Smooth muscle cell of the brain vasculature (primary cell): ENCODE data around the gene CCDC40.

Source experiments
- DNase-seq: peaks from one replicate; pipeline ENCODE4 v3.0.0-alpha.2; 2012; ENCODE audit warnings: low read depth, low spot score

Gene CCDC40

DNA sequence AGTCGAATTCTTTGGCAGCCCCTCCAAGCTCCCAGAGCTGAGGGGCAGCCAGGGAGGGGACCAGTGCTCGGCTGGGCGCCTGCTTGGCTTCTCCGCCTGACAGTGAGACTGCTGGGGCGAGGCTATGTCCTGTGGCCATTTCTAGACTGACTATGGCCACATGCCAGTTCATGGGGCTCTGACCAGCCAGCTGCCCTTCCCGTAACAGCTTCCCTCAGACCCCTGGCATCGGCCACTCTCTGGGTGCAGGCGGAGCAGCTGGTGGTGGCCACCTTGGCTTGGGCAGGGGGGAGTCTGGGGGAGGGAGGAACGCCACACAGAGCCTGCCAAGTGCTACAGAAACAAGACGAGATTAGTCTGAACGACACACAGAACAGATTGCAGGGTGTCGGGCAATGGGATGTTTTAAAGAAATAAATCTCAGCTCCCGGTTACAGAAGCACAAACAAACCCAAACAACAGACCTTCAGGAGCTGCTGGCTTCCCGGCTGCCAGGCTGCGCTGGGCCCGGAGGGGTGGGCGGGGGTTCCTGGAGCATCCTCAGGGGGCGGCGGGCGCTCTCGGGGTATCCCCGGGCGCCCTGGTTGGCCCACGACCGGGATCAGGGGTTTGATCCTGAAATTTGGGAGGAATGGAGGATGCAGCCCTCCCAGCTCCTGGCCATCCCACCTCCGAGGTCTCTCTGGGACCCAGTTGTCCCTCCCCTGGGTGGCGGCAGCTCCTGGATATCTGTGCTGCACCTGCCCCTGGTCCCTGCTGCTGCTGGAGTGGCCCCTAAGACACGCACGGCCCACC is 35.3 kb upstream of the CCDC40 start:
- DNase-seq: no peak

DNA sequence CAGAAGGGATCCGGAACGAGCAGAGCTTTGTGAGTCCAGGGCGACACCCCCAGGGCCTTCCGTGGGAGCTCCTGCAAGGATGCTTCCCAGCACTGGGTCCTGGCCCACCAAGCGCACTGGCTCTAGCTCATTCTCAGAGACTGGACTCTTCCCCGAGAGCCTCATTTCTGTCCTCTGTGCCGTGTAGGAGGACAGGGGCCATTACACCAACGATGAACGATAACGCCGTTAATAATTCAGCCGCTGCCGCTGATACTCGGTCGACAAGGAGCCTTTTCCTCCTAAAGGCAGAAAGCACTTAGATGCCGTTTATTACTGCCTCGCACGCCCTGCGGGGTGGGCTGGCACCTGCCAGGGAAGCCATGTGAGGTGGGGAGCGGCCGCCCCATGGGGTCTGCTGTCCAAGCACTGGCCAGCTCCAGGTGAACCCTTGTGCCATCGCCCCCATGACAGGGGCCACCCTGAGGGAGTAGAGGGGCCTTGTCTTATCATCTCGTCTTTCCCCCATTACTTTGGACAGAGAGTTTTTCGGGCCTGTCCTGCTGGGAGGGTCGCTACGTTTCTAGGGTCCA is 34.3 kb upstream of the CCDC40 start:
- no peak for DNase-seq

DNA sequence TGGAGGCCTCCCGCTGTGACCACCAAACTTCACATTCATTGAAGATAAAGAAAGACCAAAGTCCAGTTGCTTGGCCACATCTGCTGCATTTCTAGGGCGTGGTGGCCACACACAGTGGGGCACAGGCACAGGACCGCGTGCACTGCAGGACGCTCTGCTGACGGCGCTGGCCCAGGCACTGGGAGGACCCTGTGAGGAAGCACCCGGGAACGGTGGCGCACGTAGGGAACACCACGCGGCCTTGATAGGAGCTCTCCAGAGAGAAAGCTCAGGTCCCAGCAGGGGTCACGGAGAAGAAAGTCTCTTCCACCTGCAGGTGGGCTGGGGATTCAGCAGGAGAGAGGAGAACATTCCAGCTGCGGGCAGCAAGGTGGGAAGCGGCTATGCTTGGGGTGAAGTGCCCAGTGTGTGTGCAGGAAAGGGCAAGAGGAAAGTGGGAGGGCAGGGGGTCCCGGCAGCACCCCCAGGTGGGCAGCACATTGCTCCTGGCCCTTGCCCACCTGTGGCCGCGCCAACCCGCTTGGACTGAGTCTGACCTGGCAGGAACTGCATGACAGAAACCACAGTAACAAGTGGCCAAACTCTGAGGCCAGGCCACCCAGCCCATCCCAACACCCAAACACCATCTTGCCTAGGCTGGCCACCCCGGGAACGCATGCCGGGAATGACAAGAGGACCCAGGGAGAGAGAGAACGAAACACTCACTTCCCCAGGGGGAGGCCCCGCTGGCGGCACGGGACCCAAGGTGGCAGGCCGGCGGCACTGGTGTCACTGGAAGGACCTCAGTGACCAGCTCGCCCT is 33.6 kb upstream of the CCDC40 start:
- DNase-seq: no peak

DNA sequence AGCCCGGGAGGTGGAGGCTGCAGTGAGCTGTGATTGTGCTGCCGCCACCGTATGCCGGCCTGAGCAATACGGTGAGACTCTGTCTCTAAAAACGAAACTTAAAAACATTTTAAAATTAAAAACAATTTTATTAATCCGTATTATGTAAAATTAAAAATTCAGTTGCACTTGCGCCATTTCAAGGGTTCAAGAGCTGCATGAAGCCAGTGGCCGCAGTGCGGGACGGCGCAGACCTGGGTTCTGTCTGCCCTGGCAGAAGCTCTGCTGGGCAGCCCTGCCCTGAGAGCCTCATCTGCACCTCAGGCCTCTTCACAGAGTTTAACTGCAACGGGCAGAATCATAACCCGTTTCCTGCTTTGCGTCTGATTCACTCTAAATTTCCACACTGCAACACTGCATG is 32.5 kb upstream of the CCDC40 start:
- DNase-seq: no peak

DNA sequence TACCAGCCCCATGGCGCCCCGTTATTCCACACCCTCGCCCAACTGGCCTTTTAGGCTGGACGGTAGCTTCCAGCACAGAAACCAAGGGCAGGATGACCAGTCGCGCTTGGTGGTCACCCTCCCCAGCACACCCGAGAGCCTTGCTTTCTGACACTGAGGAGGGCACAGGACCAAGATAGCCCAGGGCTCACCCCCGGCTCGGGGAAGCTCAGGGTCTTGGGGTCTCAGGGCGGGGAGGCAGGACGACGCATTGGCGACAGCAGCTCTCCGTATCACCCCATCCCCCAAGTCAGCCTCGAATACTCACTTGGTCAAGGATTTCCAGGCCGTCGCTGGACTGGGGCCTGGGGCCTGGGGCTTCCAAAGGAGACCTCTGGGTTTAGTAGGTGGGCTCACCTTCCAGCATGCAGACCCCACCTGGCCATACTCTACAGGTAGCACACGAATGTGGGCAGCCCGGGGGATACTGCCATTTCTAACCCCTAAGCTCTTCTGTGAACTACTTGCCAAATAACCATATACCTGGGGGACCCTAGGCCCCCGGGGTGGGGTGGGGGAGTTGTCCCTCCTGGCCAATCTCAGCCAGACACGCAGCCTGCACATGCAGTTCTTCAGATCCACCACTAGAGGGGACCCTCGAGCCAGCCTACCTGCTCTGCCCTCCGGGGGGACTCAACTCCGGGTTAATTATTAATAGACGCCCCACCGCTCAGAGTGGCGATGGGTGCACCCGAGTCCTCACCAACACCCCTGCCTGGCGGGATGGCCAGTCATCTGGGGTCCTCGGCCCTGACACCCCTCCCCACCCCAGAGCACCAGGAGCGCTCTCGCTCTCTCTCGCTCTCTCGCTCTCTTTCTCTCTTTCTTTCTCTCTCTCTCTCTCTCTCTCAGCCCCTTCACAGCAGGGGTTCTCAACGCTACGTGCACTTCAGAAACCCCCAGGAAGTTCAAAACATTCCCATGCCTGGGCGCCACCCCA is 30.8 kb upstream of the CCDC40 start:
- DNase-seq: no peak

DNA sequence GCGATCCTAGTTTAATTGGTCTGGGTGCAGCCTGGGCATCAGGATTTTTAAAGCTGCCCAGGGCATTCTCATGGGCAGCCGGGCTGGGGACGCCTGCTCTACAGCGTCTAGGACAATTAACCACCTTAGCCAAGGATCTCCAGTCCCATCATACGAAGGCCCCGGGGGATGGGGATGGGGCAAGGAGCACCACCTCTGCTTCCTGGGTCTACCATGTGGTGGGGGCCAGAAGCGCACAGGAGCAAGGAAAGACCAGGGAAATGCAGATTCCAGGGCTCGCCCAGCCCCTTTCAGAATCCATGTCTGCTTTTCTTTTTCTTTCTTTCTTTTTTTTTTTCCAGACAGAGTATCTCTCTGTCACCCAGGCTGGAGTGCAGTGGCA is 30.1 kb upstream of the CCDC40 start:
- no peak for DNase-seq

DNA sequence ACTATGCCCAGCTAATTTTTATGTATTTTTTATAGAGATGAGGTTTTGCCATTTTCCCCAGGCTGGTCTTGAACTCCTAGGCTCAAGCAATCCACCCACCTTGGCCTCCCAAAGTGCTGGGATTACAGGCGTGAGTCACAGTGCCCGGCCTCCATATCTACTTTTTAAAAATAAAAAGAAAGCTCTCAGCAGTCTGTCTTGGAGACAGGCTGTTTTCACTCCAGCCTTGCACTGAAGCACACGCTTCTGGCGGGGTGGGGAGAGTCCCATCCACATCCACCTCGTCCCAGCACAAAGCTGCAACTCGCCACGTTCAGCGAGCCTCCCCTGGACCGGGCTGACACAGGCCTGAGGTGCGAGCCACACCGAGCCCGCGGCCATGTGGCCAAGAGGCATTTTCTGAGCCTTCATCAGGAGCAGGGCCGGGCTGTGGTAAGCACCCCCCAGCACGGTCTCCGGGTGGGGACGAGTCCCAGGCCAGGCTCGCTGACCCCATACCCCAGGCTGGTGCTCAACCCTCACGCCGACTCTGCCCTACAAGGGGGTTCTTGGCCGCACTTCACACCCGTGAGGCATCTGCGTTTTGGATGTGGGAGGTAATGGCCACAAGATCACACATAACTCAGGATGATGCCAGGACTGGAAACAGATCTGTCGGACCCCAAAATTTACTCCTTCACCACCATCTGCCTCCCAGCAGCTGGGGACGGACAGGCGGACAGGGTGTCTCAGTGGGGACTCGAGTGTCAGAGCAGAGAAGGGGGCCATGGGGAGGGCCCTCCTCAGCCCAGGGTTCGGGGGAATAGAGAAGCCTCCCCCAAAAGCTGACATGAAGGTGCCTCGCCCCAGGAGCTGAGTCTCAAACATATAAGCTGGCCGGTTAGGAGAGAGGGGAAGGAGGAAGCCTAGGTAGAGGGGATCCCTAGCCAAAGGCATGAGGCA is 29.4 kb upstream of the CCDC40 start:
- DNase-seq: no peak

DNA sequence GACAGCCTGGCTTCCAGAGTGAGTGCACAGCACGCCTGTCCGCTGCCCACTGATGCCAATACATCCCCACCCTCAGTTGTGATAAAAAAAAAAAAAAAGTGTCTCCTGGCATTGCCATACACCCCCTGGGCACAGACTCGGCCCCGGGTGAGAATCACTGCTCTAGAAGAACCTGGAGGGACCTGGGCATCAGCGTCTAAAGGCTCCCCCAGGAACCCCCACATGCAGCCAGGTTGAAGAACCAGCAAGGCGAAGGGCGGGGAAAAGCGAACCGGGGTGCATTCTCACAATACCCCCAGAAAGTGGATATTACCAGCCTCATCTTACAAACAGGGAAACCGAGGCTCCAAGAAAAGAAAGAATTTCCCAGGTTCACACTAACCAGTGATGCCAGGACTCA is 28.5 kb upstream of the CCDC40 start:
- DNase-seq: no peak

DNA sequence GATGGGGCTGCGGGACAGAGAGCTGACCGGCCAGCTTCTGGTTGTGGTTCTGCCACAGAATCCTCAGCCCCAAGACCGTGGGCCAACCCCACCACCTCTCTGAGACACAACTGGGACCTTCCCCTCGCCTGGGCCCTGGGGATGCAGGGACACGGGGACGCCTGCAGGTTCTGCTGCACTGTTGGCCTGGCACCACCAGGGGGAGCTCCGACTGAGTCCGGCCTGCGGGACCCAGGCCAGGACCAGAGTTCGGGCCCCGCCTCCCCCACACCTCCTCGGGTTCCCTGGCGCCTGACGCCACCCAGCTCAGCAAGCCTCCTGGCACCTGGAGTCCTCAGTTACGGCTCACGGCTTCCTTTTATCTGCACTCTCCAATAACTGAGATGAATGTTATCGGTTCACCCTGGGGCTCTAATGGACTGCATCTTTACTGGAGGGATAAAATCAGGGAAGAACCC is 28.0 kb upstream of the CCDC40 start:
- no peak for DNase-seq

DNA sequence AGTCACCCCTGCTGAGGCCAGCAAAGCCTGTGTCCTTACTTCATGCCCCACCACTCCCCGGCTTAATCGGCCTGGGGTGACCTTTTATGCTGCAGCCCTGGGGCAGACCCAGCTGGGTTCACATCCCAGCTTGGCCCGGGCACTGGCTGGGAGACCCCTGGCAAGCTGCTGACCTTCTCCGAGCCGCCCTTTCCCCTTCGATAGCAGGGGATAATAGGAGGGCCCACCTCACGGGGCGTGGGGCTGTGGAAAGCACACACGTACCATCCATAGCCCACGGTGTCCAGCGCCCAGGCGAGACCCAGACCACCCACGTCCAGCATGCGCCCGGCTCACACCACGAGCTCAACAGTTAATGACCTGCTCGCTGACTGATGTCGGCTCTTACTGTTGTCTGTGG is 27.6 kb upstream of the CCDC40 start:
- no peak for DNase-seq

DNA sequence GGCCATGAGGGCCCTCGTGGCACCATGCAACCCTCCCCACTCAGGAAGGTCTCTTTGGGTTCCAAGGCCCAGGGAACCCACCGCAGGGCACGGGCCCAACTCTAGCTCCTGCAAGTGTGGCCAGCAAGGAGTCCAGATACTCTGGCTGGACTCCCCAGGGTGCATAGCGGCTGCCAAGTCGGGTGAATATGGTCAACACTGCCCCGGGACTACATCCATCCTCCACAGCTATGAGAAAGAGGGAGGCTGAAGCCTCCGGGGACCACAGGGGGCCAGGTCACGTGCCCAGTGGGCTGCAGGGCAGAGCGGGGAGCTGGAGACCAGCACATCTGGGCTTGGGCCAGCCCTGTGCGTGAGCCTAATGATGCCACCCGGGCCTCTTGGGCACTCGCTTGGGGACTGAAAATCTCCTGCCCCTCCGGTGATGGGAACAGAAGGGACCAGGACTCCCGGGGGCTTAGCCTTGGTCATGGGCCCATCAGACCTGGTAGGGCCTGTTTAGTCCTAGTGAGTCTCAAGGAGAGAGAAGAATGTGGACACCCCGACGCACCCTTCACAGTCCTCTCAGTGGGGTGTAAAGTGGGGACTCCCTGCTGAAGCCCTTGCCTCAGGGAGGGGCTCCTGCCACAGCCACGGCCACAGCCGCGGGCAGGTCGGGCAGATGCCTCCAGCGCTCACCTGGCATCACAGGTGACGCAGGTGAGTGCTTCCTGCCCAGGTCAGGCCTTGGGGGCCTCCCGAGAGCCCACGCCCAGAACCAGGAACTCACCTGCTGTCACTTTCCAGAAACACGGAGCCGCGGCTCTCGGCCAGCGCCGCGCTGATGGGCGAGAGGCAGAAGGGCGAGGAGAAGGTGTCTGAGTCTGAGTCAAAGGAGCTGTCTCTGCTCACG is 26.8 kb upstream of the CCDC40 start:
- no peak for DNase-seq

DNA sequence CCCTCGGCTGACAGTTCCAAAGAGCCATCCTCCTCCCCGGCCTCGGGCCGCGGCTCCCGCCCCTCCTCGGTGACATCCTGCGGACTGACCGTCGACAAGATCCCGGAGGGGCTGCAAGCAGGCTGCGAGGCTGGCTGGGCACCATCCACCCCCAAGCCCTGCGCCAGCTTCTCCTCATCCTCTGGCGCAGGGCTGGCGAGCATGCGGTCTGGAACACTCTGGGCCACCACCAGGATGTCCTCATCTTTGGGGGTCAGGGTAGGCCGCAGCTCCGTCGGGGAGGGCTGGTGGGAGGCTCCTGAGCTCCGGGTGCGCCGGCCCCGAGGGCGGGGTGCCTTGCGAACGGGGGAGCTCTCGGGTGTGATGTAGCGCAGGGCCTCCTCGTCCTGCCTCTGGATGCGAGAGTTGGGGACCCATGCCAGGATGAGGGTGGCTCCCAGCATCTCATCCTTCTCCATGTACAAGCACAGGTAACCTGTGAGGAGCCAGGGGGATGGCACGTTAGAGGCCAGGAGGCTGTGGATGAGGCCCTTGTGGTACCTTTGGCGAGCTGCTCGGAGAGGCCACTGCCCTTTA is 26.1 kb upstream of the CCDC40 start:
- no peak for DNase-seq

DNA sequence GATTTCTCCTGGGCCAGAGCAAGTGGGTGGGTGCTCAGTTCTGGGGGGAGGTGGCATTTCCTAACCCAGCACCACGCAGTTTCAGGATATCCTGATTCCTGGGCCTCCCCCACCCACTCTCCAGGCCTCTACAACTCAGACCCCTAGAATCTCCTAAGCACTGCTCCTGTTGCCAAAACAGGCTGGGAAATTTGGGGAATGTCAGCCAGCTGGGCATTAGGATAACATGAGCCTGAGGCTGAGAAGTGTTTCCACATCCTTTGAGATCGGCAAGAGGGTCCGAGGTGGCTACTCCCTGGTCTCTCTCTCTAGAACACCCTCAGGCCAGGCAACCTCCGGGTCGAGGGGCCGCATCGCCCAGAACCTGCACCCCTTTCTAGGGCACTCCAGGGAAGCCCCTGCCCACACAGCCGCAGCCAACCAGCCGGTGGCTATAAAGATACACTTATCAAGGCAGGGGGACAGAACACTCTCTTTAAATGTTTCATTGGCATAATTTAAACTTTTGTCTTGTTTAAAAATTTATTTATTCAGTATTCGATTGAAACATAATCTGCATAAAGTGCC is 24.4 kb upstream of the CCDC40 start:
- DNase-seq: no peak

DNA sequence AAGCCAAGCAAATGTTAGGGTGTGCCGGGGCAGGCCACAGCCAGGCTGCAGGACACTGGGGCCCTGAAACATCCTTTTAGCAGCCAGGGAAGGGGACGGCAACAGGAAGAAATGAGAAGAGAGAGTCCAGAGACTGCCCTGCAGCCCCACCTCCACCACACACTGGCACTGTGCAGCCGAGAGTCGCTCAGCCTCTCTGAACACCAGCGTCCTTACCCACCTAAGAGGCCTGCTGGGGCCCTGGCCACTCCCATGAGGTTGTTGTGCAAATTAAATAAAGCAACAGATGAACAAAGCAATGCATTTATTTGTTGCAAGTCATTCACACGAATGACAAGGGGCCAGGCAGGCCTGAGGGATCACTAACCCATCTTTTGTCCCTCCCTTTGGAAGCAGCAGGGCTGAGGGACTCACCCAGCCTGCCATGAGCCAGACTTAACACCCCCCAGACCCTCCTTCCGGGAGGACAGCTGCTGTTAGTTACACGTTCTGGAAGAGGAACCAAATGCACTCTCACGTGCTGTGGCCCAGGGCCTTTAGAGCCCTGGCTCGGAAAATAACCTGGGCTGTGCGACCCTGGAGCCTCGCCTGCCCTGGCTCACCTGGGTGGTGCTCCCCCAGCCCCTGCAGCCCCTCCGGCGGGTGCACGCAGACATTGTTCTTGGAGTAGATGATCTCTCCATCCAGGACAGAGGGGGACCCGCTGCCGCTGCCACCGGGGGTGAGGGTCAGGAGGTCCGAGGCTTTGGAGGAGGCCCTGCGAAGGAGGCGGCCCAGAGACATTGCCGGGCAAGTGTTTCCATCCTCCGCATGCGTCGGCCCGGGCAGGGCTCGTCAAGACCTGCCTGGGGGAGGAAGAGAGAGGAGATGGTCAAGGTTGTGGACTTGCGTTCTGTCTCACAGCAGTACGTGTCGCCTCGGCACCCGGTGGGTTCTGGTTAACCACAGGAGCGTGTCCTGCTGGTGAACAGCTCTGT is 23.4 kb upstream of the CCDC40 start:
- no peak for DNase-seq

DNA sequence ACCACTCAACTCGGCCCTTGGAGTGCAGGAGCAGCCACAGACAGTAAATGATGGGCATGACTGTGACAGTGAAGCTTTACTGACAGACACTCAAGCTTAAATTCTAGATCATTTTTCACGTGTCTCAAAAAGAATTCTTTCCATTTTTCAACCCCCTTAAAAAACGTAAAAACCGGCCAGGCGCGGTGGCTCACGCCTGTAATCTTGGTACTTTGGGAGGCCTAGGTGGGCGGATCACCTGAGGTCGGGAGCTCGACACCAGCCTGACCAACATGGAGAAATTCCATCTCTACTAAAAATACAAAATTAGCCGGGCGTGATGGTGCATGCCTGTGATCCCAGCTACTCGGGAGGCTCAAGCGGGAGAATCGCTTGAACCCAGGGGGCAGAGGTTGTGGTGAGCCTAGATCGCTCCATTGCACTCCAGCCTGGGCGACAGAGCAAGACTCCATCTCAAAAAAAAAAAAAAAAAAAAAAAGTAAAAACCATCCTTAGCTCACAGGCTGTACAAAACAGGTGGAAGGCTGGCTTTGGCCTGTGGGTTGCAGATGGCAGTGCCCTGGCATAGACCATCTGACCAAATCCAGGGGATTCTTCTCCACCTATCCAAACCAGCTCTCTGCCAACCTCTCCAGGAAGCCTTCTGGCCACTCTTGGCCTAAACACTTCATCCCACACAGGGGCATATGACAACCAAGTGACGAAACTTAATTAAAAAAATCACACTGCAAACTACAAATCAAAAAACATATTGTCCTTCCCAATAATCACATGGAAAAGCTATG is 19.0 kb upstream of the CCDC40 start:
- no peak for DNase-seq

DNA sequence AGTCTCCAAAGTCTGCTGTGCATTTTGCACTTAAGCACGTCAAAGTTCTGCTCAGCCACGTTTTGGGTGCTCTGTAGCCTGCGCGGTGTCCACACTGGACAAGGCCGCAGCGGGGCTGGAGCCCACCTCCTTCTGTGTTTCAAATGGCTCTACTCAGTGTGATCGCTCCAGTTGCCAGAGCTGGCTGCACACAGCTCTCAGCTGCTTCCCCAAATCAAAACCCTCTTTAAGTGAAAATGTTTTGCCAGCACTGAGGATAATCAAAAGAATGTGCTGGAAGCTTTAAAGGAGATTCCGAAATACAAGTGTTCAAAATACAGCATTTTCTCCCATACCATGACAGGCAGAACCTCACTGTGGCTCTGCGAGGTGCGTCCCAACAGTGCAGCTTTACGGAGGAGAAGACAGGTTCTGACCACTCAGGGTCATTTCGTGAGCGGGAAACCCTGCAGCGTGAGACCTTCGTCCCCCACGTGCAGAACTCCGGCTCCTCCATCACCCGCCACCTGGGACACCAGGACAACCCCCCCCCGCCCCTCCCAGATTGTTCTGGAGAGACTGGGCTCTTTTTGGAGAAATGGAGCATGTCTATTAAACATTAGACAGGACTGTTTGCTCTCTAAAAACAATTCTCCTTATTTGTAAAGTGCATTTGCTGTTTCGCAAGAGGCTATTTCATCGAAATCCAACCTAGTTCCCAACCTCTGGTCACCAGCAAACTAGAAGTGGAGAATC is 17.4 kb upstream of the CCDC40 start:
- no peak for DNase-seq
